Measurements from ENCODE around the gene DHH.

Gene DHH

DNA sequence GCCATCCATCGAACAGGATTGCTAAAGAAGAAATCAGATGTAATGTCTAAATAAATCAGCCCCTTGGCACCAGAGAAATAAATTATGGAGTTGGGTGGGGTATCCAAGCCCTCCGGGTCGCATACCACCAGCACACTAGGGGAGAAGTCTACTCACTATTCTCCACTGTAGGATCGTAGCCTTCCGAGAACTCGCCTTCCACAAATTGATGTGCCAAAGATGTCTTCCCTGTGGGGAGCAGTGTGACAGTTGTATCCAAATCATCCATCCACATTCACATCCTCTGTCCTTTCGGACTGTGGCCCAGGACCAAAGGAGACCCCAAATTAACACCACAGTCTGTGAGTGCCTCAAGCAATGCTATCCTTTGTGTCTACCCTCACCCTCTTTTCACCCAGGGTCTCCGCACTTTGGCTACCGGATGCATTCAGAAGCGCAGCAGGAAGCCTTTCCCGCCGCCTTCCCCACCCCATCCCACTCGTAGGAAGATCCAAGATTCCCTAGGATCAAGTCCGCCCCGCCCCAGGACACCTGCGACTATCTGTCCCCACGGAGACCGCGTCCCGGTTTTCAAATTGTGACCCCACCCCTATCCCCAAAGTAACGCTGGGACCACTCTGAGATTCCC lies 25.6 kb downstream of the DHH start (continued):
- TF ChIP-seq KLF1 (tag by site-specific recombination; IDR thresholded peaks at IDR 0.05) (no peak), SP2 (tag by site-specific recombination; IDR thresholded peaks at IDR 0.05) (peak; percentile 29), ZNF404 (tag by site-specific recombination; IDR thresholded peaks at IDR 0.05) (no peak), ZNF324 (tag by site-specific recombination; IDR thresholded peaks at IDR 0.05) (no peak), ZNF184 (tag by site-specific recombination; IDR thresholded peaks at IDR 0.05) (no peak), ZNF658 (tag by site-specific recombination; IDR thresholded peaks at IDR 0.05) (no peak), ZBTB7A (tag by site-specific recombination; IDR thresholded peaks at IDR 0.05; ENCODE audit: low read depth) (peak; percentile 14; the same call in 1 of the 2 replicates), ZNF629 (tag by site-specific recombination; IDR thresholded peaks at IDR 0.05) (no peak)
- TF ChIP-seq, protein P1, sequence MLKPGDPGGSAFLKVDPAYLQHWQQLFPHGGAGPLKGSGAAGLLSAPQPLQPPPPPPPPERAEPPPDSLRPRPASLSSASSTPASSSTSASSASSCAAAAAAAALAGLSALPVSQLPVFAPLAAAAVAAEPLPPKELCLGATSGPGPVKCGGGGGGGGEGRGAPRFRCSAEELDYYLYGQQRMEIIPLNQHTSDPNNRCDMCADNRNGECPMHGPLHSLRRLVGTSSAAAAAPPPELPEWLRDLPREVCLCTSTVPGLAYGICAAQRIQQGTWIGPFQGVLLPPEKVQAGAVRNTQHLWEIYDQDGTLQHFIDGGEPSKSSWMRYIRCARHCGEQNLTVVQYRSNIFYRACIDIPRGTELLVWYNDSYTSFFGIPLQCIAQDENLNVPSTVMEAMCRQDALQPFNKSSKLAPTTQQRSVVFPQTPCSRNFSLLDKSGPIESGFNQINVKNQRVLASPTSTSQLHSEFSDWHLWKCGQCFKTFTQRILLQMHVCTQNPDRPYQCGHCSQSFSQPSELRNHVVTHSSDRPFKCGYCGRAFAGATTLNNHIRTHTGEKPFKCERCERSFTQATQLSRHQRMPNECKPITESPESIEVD (tag by site-specific recombination; IDR thresholded peaks at IDR 0.05) = no peak

DNA sequence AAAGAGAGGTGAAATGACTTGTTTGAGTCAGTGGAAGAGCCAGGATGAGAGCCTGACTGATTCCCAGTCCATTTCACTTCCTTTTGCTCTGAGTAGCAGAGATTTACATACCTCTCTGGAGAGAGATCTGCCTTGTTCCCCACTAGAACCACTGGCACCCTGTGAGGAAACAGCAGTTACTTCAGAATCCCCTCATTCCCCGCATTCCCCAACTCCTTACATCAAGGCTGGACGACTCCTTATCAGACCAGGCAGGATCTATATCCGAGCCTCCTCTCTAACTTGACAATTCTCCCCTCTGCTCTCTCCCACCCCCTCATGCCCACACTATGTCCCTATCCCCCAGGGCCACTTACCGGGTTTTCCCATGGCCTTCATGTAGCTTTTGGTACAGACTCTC lies 28.5 kb downstream of the DHH start:
- H3K4me3 ChIP-seq (ENCODE audit: low read depth, low read length) = no peak overlapping the region
- H3K9me3 ChIP-seq (ENCODE audit: control insufficient read depth, insufficient read depth, low read depth, low read length) = no peaks in the 10 kb centered on the region
- ChIA-PET POLR2A (interaction anchor here (1.0 to 1.4 kb wide), 2 partner anchors 18 to 26 kb away, joined by 3 to 5 read pairs; no protein-coding TSS in a partner anchor), CTCF (interaction anchor here (0.5 to 9.2 kb wide), 12 partner anchors 10 to 78 kb away, joined by 3 to 131 read pairs (median 6); partner anchors contain the start of genes DHH and TUBA1B)
- no peaks in the 10 kb centered on the region for H3K36me3 ChIP-seq (ENCODE audit: control insufficient read depth in 2 of 2, insufficient read depth in 1 of 2, low read length in 2 of 2)
- peaks cover 4% of the 10 kb centered on the region for H3K4me1 ChIP-seq (ENCODE audit: control insufficient read depth, insufficient read depth, low read length)
- TF ChIP-seq YY1 (tag by site-specific recombination; IDR thresholded peaks at IDR 0.05) (no peak), ZXDB (tag by site-specific recombination; IDR thresholded peaks at IDR 0.05) (no peak), ZNF23 (tag by site-specific recombination; IDR thresholded peaks at IDR 0.05; ENCODE audit: borderline replicate concordance) (no peak), ZNF621 (tag by site-specific recombination; IDR thresholded peaks at IDR 0.05) (no peak), ZNF501 (tag by site-specific recombination; IDR thresholded peaks at IDR 0.05) (no peak), ZNF561 (tag by site-specific recombination; IDR thresholded peaks at IDR 0.05; ENCODE audit: borderline replicate concordance) (no peak), GLIS2 (tag by site-specific recombination; IDR thresholded peaks at IDR 0.05) (no peak), ZNF146 (tag by site-specific recombination; IDR thresholded peaks at IDR 0.05) (no peak), ZNF324 (tag by site-specific recombination; IDR thresholded peaks at IDR 0.05) (no peak), ZNF214 (tag by site-specific recombination; IDR thresholded peaks at IDR 0.05; ENCODE audit: borderline replicate concordance) (no peak), ZNF184 (tag by site-specific recombination; IDR thresholded peaks at IDR 0.05) (no peak), ZFP37 (tag by site-specific recombination; IDR thresholded peaks at IDR 0.05) (no peak), ZNF701 (tag by site-specific recombination; IDR thresholded peaks at IDR 0.05) (no peak)
- TF ChIP-seq, protein P2, sequence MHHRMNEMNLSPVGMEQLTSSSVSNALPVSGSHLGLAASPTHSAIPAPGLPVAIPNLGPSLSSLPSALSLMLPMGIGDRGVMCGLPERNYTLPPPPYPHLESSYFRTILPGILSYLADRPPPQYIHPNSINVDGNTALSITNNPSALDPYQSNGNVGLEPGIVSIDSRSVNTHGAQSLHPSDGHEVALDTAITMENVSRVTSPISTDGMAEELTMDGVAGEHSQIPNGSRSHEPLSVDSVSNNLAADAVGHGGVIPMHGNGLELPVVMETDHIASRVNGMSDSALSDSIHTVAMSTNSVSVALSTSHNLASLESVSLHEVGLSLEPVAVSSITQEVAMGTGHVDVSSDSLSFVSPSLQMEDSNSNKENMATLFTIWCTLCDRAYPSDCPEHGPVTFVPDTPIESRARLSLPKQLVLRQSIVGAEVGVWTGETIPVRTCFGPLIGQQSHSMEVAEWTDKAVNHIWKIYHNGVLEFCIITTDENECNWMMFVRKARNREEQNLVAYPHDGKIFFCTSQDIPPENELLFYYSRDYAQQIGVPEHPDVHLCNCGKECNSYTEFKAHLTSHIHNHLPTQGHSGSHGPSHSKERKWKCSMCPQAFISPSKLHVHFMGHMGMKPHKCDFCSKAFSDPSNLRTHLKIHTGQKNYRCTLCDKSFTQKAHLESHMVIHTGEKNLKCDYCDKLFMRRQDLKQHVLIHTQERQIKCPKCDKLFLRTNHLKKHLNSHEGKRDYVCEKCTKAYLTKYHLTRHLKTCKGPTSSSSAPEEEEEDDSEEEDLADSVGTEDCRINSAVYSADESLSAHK (tag by site-specific recombination; IDR thresholded peaks at IDR 0.05) = no peak
- TF ChIP-seq, protein P3, sequence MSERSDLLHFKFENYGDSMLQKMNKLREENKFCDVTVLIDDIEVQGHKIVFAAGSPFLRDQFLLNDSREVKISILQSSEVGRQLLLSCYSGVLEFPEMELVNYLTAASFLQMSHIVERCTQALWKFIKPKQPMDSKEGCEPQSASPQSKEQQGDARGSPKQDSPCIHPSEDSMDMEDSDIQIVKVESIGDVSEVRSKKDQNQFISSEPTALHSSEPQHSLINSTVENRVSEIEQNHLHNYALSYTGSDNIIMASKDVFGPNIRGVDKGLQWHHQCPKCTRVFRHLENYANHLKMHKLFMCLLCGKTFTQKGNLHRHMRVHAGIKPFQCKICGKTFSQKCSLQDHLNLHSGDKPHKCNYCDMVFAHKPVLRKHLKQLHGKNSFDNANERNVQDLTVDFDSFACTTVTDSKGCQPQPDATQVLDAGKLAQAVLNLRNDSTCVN (tag by site-specific recombination; optimal IDR thresholded peaks at IDR 0.05) = no peak
- TF ChIP-seq, protein P4, sequence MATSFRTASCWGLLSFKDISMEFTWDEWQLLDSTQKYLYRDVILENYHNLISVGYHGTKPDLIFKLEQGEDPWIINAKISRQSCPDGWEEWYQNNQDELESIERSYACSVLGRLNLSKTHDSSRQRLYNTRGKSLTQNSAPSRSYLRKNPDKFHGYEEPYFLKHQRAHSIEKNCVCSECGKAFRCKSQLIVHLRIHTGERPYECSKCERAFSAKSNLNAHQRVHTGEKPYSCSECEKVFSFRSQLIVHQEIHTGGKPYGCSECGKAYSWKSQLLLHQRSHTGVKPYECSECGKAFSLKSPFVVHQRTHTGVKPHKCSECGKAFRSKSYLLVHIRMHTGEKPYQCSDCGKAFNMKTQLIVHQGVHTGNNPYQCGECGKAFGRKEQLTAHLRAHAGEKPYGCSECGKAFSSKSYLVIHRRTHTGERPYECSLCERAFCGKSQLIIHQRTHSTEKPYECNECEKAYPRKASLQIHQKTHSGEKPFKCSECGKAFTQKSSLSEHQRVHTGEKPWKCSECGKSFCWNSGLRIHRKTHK (tag by site-specific recombination; IDR thresholded peaks at IDR 0.05) = no peak
- TF ChIP-seq, protein P5, sequence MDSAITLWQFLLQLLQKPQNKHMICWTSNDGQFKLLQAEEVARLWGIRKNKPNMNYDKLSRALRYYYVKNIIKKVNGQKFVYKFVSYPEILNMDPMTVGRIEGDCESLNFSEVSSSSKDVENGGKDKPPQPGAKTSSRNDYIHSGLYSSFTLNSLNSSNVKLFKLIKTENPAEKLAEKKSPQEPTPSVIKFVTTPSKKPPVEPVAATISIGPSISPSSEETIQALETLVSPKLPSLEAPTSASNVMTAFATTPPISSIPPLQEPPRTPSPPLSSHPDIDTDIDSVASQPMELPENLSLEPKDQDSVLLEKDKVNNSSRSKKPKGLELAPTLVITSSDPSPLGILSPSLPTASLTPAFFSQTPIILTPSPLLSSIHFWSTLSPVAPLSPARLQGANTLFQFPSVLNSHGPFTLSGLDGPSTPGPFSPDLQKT (IDR thresholded peaks at IDR 0.05; ENCODE audit: borderline replicate concordance, low read depth, low read length) = no peak
- TF ChIP-seq, protein P6, sequence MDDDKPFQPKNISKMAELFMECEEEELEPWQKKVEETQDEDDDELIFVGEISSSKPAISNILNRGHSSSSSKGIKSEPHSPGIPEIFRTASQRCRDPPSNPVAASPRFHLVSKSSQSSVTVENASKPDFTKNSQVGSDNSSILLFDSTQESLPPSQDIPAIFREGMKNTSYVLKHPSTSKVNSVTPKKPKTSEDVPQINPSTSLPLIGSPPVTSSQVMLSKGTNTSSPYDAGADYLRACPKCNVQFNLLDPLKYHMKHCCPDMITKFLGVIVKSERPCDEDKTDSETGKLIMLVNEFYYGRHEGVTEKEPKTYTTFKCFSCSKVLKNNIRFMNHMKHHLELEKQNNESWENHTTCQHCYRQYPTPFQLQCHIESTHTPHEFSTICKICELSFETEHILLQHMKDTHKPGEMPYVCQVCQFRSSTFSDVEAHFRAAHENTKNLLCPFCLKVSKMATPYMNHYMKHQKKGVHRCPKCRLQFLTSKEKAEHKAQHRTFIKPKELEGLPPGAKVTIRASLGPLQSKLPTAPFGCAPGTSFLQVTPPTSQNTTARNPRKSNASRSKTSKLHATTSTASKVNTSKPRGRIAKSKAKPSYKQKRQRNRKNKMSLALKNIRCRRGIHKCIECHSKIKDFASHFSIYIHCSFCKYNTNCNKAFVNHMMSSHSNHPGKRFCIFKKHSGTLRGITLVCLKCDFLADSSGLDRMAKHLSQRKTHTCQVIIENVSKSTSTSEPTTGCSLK (tag by site-specific recombination; IDR thresholded peaks at IDR 0.05) = no peak
- no peak overlapping the region for H3K27ac ChIP-seq (ENCODE audit: extremely low read depth, low read depth, low read length)
